HepG2 (cell line): ENCODE measurements around the gene TPRN. TPM values are rescaled to one million over a fixed set of nuclear protein-coding genes. Genes with fewer than 3 reads are reported as not detected.

Experiments
- CCDC6 ChIP-seq: sonication (generic); formaldehyde crosslinking; IDR thresholded peaks from 2 replicates; pipeline ENCODE4 v1.8.1; 2022; ENCODE audit warnings: mild to moderate bottlenecking, missing genetic modification reagents, moderate library complexity
- DNMT1 ChIP-seq: sonication (generic); formaldehyde crosslinking; IDR thresholded peaks from 2 replicates; pipeline ENCODE4 v1.5.1; 2020; ENCODE audit warnings: mild to moderate bottlenecking, missing genetic modification reagents
- GATAD1 ChIP-seq: IDR thresholded peaks from 2 replicates; pipeline ENCODE4 v1.6.1; 2016; ENCODE audit warnings: missing genetic modification reagents, missing compliant biosample characterization
- GZF1 ChIP-seq: sonication (generic); formaldehyde crosslinking; IDR thresholded peaks from 2 replicates; pipeline ENCODE4 v1.5.1; 2020; ENCODE audit warnings: mild to moderate bottlenecking, missing genetic modification reagents
- HBP1 ChIP-seq: IDR thresholded peaks from 2 replicates; pipeline ENCODE4 v1.6.1; 2016; ENCODE audit warnings: low read depth, control low read depth
- NFAT5 ChIP-seq: sonication (generic); formaldehyde crosslinking; IDR thresholded peaks from 2 replicates; pipeline ENCODE4 v1.4.0; 2020; ENCODE audit warnings: missing genetic modification reagents
- NPAS2 ChIP-seq: sonication (generic); formaldehyde crosslinking; IDR thresholded peaks from 2 replicates; pipeline ENCODE4 v1.8.0; 2022; ENCODE audit warnings: mild to moderate bottlenecking, missing genetic modification reagents, borderline replicate concordance
- PRPF4 ChIP-seq: fragments of 200-400 bp; formaldehyde crosslinking; IDR thresholded peaks from 2 replicates; pipeline ENCODE4 v1.6.1; 2016; ENCODE audit warnings: low read length, low read depth; ENCODE audit not compliant: poor library complexity, severe bottlenecking
- SRY ChIP-seq: sonication (generic); formaldehyde crosslinking; IDR thresholded peaks from 2 replicates; pipeline ENCODE4 v1.8.0; 2022; ENCODE audit warnings: mild to moderate bottlenecking, missing genetic modification reagents
- STAT5B ChIP-seq: sonication (generic); formaldehyde crosslinking; IDR thresholded peaks from 2 replicates; pipeline ENCODE4 v1.4.0; 2020; ENCODE audit warnings: missing genetic modification reagents
- ZFY ChIP-seq: sonication (generic); formaldehyde crosslinking; IDR thresholded peaks from 2 replicates; pipeline ENCODE4 v1.4.0; 2020; ENCODE audit warnings: missing genetic modification reagents
- ZGPAT ChIP-seq: IDR thresholded peaks from 2 replicates; pipeline ENCODE4 v1.6.1; 2016; ENCODE audit warnings: mild to moderate bottlenecking
- ZNF138 ChIP-seq: sonication (generic); formaldehyde crosslinking; IDR thresholded peaks from 2 replicates; pipeline ENCODE4 v1.5.0; 2020; ENCODE audit warnings: mild to moderate bottlenecking, low read depth, missing genetic modification reagents
- ZNF460 ChIP-seq: sonication (generic); formaldehyde crosslinking; IDR thresholded peaks from 2 replicates; pipeline ENCODE4 v1.5.1; 2020; ENCODE audit warnings: missing genetic modification reagents, mild to moderate bottlenecking, borderline replicate concordance
- ZNF512B ChIP-seq: sonication (generic); formaldehyde crosslinking; IDR thresholded peaks from 2 replicates; pipeline ENCODE4 v1.5.1; 2020; ENCODE audit warnings: missing genetic modification reagents, mild to moderate bottlenecking, borderline replicate concordance
- ZNF737 ChIP-seq: sonication (generic); formaldehyde crosslinking; IDR thresholded peaks from 2 replicates; pipeline ENCODE4 v1.5.0; 2020; ENCODE audit warnings: missing genetic modification reagents, mild to moderate bottlenecking, borderline replicate concordance
- polyA plus RNA-seq, 8 experiments: library from polyadenylated mRNA; depleted of rRNA in 3 of 8; stranded (reverse) in 7 of 8; unstranded in 1 of 8; fragments of >200 nt; fragmentation: Illumina TruSeq in 4 of 8; extraction: Trizol in 4 of 8; gene quantifications; 2 replicates each; pipeline versions ENCODE4 v1.2.1 to v1.2.3, GENCODE V29; 2011 to 2016; ENCODE audit warnings: low read depth in 4 of 8, missing spikeins in 1 of 8, mixed read lengths in 1 of 8; ENCODE audit not compliant: insufficient read depth in 1 of 8
- total RNA-seq, 5 experiments: library from RNA; depleted of rRNA; stranded (reverse); fragments of >200 nt; fragmentation: Illumina TruSeq; extraction: Trizol; gene quantifications; 2 replicates each; pipeline ENCODE4 v1.2.3, GENCODE V29; 2016; ENCODE audit warnings: low read depth in 1 of 5
- TF ChIP-seq, protein P1 (sequence below): sonication (generic); formaldehyde crosslinking; IDR thresholded peaks from 2 replicates; pipeline ENCODE4 v1.4.0; 2020; ENCODE audit warnings: mild to moderate bottlenecking, missing genetic modification reagents

TPRN gene
- total and polyA plus RNA-seq, 2 of the 13 experiments (the other 11 are each of a cell fraction or from before 2014, with no cell fraction given) = 10.1 to 19.2 TPM

DNA sequence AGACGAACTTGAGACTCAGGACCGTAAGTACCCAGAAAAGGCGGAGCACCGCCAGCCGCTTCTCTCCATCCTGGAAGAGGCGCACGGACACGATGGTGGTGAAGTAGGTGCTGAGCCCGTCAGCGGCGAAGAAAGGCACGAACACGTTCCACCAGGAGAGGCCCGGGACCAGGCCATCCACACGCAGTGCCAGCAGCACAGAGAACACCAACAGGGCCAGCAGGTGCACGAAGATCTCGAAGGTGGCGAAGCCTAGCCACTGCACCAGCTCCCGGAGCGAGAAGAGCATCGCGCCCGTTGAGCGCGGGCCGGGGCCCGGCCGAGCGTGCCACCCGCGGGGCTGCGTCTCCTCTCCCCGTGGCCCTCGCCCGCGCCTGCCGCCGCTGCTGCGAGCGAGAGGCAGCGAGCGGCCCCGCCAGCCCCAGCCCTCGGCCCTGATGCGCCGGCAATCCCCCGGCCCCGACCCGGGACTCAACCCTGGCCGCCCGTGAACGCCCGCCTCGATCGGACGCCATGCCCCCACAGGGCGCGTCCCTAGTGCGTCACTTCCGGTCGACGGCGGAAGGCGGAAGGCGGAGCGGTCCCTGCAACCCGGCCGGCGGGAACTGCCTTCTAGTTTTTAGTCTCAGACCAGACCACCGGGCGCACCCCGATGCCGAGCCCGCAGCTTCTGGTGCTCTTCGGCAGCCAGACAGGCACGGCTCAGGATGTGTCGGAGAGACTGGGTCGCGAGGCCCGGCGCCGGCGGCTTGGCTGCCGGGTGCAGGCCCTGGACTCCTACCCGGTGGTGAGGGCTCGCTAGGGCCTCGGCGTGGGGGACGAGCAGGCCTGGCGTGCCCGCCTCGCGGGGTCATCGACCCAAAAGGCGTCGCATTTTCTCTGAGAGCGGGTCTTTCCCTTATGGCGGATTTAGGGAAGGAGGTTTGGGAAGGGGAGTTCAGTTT lies 4.9 kb upstream of the TPRN start, which contains the start of the genes NDOR1 and TMEM203 (continued):
- no peak for TF ChIP-seq ZNF512B (CRISPR knock-in tag)
- TF ChIP-seq ZNF460 = no peak
- TF ChIP-seq NFAT5 (CRISPR knock-in tag) = no peak
- TF ChIP-seq, protein P1, sequence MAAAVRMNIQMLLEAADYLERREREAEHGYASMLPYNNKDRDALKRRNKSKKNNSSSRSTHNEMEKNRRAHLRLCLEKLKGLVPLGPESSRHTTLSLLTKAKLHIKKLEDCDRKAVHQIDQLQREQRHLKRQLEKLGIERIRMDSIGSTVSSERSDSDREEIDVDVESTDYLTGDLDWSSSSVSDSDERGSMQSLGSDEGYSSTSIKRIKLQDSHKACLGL = no peak
- peak; percentile 49; the same call in 1 of the 2 replicates for TF ChIP-seq GZF1 (CRISPR knock-in tag)
- peak; percentile 94 for TF ChIP-seq HBP1 (CRISPR knock-in tag)
- no peak for TF ChIP-seq DNMT1 (CRISPR knock-in tag)
- no peak for TF ChIP-seq ZNF737 (CRISPR knock-in tag)
- TF ChIP-seq ZNF138 = no peak
- TF ChIP-seq ZGPAT (CRISPR knock-in tag) = peak; percentile 80
- no peak for TF ChIP-seq NPAS2 (CRISPR knock-in tag)
- no peak; the same call in 1 of the 2 replicates for TF ChIP-seq SRY (CRISPR knock-in tag)
- peak; percentile 100 for TF ChIP-seq GATAD1 (CRISPR knock-in tag)
- TF ChIP-seq CCDC6 = peak; percentile 47; the same call in 1 of the 2 replicates
- no peak for TF ChIP-seq STAT5B (CRISPR knock-in tag)
- peak; percentile 94 for TF ChIP-seq ZFY (CRISPR knock-in tag)
- no peak for TF ChIP-seq PRPF4
